Measurements from ENCODE around the gene ZW10.

DNA sequence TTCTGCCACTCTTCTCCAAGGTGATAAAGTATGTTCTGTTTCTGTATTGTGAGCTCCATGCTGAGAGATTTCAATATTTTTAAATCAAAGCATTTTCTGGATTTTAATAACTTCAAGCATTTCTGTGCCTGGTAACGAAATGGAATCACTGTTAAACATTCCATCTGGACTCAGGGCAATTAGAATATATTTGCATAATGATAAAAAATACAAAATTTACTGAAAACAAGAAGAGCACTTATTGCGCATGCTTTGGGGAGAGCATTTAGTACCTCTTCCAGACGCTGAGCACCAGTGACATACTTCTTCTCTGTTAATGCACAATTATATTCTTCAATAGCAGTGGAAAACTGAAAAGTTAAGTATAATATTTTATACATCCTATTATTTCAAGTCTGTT lies 13.3 kb downstream of the ZW10 start:
- TF ChIP-seq, protein P1, sequence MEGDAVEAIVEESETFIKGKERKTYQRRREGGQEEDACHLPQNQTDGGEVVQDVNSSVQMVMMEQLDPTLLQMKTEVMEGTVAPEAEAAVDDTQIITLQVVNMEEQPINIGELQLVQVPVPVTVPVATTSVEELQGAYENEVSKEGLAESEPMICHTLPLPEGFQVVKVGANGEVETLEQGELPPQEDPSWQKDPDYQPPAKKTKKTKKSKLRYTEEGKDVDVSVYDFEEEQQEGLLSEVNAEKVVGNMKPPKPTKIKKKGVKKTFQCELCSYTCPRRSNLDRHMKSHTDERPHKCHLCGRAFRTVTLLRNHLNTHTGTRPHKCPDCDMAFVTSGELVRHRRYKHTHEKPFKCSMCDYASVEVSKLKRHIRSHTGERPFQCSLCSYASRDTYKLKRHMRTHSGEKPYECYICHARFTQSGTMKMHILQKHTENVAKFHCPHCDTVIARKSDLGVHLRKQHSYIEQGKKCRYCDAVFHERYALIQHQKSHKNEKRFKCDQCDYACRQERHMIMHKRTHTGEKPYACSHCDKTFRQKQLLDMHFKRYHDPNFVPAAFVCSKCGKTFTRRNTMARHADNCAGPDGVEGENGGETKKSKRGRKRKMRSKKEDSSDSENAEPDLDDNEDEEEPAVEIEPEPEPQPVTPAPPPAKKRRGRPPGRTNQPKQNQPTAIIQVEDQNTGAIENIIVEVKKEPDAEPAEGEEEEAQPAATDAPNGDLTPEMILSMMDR (IDR thresholded peaks at IDR 0.05; ENCODE audit: low read length), result no peak
- no peak for TF ChIP-seq EZH2 (IDR thresholded peaks at IDR 0.05; ENCODE audit: borderline replicate concordance, low read length)

All from OCI-LY1 (cell line).